Cardiac fibroblast (primary cell): ENCODE data around the gene HIVEP3.

Experiments used
- DNase-seq, 2 donors: peaks; one replicate each; pipeline versions ENCODE4 v3.0.0 to v3.0.0-alpha.2; 2010; ENCODE audit warnings: low read depth in 2 of 2
- H3K4me3 ChIP-seq, 2 donors: replicated peaks in 1 of 2; 1 replicate in 1 of 2; 2 replicates in 1 of 2; pipeline ENCODE4 v1.5.1; 2011; ENCODE audit warnings: low read depth in 2 of 2, low read length in 2 of 2, mild to moderate bottlenecking in 2 of 2, moderate library complexity in 1 of 2
- CTCF ChIP-seq: IDR thresholded peaks from one replicate; pipeline ENCODE4 v1.5.1; 2011; ENCODE audit warnings: low read depth, mild to moderate bottlenecking, low read length, inconsistent platforms

HIVEP3 gene

DNA sequence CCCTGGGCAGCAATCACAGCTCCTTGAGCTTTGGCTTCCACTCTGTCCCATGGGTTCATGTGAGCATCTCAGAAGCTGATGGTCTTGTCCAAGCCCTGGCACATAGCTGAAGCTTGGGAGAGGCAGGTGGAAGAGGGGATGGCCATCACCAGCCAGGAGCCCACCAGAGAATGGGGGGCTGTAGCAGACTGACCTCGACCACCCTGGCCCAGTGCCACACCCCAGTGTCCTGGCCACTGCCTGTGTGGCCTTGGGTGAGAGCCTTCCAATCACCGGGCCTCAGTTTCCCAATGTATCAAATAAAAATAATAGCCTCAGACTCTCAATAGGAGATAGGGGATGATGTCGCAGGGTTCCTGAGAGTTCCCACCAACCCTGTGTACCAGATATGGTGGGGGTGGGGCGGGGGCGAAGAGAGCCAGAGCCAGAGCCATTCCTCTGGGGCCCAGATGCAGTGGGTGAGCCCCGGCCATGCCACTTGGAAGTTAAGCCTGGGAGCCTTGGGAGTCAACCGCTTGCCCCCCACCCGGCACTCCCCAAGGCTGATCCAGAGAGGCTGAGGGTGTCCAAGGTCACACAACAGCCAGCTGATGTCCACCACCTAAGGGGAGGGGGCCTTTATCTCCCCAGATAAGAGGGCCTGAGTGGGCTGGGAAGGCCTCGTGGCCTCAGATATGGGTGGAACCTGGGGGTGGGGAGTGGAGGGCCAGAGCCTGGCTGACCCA lies 424.9 kb downstream of the HIVEP3 start:
- DNase-seq = no peak
- no peak for TF ChIP-seq CTCF
- no peak overlapping the region for H3K4me3 ChIP-seq

GRCh38 chr1:41493117-41493536 lies 425.6 kb downstream of the HIVEP3 start:
- no peak overlapping the region for H3K4me3 ChIP-seq
- peak; percentile 87 to 97 for DNase-seq
- no peak for TF ChIP-seq CTCF

DNA sequence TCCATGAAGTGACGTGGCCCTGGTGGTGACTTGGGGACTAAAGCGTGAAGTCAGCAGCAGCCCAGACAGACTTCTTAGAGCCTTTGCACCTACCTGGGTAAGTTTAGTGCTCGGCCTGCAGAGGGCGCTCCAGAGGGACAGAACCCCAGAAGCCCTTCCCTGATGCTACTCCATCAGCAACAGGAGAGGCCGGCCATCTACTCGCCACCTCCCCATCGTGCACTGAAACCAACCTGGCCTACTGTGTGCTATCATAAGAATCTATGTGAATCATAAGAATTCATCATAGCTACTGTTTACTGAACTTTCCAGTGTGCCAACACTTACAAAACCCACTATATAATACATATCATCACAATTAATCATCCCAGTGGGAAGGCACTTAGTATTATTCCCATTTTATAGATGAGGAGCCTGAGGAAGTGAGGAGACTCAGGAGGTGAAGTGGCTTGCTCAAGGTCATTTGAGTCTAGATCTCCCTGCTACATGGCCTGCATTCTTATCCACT lies 426.3 kb downstream of the HIVEP3 start:
- H3K4me3 ChIP-seq = no peak overlapping the region
- TF ChIP-seq CTCF = peak; percentile 46
- peak in 1 of 2 donors; percentile 65 for DNase-seq

DNA sequence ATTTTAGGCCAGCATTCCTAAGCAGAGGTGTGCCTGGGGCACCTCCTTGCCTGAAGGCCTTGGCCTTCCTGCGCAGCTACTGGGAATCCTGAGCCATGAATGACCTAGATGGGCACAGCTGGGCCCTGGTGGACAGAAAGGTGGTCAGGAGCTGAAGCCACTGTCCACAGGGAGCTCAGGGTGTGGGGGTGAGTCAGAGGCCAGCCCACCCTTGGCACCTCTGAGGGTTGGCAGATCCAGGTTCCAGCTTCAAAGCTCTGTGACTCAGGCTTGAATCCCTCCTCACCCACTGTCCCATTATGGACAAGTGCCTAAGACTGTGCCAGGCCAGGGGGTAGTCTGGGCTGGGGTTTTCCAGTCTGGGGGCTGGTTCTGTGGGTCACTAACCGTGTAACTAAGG lies 427.8 kb downstream of the HIVEP3 start:
- no peak for DNase-seq
- TF ChIP-seq CTCF = no peak
- no peak overlapping the region for H3K4me3 ChIP-seq

DNA sequence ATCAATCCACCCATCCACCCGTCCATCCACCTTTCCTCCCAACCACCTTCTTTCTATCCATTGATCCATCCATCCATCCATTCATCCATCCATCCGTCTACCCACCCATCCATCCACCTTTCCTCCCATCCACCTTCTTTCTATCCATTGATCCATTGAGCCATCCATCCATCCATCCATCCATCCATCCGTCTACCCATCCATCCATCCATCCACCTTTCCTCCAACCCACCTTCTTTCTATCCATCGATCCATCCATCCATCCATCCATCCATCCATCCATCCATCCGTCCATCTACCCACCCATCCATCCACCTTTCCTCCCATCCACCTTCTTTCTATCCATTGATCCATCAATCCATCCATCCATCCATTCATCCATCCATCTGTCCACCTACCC lies 429.2 kb downstream of the HIVEP3 start:
- H3K4me3 ChIP-seq = no peak overlapping the region
- no peak for TF ChIP-seq CTCF
- no peak for DNase-seq

DNA sequence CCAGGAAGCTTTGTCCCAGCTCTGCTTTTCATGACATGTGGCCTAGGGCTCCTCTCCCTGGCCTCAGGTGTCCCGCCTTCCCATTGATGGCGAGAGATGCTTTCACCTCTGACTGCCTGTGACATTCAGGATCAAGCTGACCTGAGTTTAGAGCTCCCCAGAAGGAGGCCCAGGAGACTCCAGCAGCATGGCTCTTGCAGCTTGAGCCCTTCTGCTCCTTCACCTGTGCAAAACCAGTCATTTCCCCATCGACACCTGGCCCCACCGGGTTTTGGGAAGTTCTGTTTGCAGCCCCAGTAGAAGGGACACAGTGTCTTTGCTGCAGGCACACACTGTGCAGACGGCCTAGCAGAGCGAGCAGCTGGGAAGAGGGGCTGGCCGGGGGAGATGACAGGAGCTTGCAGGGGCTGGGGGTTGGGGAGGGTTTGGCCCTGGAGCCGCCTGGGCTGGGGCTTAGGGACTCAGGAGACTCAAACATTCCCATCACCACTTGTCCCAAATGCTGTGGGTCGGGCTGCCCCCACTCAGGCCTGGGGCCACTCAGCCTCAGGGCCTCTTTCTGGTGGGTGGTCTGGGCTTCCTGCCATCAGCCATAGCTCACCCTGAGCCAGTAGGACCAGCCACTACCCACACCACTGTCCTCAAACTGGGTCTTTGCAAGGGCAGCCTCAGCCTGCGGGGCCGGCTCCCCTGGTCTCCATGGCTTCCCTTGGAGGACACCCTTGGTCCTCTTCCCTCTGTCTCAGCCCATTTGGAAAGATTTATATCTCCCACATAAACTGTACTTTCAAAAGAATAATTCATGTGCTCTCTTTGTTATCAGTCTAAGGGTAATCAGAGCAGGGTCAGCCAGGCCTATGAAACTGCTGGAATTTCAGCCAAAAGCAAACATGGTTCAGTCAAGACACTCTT lies 430.4 kb downstream of the HIVEP3 start:
- no peak for TF ChIP-seq CTCF
- no peak for DNase-seq
- H3K4me3 ChIP-seq = no peak overlapping the region
